SKM-1 treated with dmso at 0.1 percent for 144 hours (cell line): ENCODE results near the gene IRF2.

Source experiments
- DNase-seq: peaks from one replicate; lab custom pipeline; 2025; ENCODE audit not compliant: unreplicated experiment; lab: John Stamatoyannopoulos, UW

Gene IRF2

DNA sequence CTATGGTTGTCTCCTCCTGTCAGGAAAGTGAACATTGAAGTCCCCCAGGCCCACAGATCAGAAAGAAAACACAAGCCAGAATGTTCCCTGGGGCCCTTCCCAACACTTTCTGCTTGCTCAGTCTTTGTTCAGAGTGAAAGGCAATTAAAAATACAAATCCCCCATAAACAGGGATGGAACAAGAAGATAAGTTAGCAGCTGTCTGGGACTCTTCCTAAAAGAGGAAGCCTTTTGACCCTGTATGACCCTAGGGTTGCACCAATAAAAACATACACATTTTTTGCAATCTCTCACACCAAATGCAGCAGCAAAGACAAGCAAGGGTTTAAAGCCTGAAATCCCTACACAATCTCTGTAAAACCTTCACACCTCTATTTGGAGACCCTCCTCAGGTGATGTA lies 22.6 kb downstream of the IRF2 start:
- peak; percentile 8 for DNase-seq

DNA sequence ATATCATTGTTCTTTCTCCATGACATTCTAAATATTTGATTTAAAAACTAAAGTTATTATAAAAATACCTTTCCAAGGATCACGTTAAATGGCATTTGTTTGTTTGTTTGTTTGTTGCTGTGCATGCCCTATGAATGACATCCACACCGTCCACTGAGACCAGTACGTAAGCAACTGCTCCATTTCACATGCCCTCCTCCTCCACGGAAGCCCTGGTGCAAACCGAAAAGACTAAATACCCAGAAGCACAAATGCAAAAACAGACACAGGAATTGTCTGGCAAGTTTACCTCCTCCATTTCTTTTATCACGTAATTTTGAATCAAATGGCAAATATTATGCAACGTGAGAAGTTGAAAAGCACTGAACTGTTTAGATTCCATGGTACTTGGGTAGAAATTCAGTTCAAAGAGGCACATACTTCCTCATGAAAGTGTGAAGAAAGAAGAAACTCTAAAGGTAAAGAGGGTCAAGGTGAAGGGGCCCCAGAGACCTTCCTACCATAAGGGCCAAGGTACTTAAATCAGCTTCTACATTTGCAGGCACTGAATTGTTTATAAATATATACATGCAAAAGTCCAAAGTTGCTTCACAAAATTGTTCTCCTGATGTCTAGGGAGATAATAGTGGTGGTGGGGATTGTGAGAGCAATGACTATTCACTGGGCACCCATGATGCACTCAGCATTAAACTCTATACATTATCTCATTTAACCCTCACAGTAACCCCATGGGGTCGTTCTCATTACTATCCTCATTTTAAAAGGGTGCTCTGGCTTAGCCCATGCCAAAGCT lies 23.4 kb downstream of the IRF2 start:
- DNase-seq = no peak

GRCh38 chr4:184450045-184450444 lies 24.3 kb downstream of the IRF2 start:
- DNase-seq = no peak

DNA sequence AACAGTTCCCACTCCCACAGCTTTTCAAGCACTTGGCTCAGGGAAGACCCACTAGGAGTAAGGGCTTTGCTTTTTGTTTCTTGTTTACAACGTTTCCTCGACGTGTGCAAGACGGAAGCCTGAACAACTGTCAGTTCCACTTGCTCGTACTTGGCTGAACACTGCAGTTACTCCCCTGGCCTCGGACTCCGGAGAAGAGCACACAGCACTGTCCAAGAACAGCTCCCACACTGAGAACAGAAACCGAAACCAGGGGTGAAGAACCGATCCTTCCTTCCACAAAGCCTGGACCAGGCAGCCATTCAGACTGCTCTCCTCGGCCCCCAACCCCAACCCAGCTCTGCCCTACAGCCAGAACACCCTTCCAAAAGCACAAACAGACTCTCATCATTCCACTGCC lies 25.5 kb downstream of the IRF2 start:
- no peak for DNase-seq

DNA sequence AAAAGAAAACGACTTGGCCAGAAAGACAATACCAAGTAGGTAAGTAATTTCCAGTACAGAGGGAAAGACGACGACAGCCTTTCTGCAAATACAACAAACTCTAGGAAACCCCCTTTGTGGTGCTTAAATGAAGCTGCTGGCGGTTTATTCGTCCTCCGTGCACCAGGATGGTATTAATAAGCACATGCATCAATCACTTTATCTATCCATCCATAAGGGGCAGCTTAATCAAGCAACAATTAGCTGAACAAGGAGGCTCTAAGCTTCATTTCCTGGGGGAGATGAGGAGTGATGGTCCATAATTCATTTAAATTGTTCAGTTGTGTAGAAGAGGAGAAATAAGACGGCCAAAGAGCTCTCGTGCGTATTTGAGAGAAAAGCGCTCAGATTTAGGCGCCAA lies 26.2 kb downstream of the IRF2 start:
- DNase-seq = no peak

- DNase-seq = no peak
Observed at GRCh38 chr4:184447664-184448063, 26.7 kb downstream of the IRF2 start.

GRCh38 chr4:184446132-184446658 lies 28.2 kb downstream of the IRF2 start:
- DNase-seq = no peak

DNA sequence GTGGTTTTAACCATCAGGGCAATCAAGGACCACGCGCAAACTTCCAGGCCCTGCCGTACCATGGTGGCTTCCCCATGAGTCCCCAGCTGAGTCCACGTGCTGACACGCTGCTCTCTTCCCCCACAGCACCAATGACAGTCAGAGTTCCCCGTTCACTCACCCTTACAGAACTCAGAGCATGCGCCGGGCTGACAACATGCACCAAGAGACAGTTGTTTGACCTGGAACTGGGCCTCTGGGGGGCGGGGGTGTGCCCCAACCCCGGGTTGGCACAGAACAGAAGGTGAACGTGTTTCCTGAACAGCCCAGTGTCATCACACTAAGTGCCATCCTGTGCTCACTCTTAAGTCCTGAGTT lies 29.4 kb downstream of the IRF2 start:
- DNase-seq = no peak

- no peak for DNase-seq
Observed at GRCh38 chr4:184444215-184444952, 30.0 kb downstream of the IRF2 start.

GRCh38 chr4:184443318-184443717 lies 31.0 kb downstream of the IRF2 start:
- no peak for DNase-seq

- DNase-seq = no peak
Observed at GRCh38 chr4:184442314-184442635, 32.1 kb downstream of the IRF2 start.

GRCh38 chr4:184441461-184442313 lies 32.7 kb downstream of the IRF2 start:
- DNase-seq = no peak

GRCh38 chr4:184440595-184441358 lies 33.6 kb downstream of the IRF2 start:
- no peak for DNase-seq

DNA sequence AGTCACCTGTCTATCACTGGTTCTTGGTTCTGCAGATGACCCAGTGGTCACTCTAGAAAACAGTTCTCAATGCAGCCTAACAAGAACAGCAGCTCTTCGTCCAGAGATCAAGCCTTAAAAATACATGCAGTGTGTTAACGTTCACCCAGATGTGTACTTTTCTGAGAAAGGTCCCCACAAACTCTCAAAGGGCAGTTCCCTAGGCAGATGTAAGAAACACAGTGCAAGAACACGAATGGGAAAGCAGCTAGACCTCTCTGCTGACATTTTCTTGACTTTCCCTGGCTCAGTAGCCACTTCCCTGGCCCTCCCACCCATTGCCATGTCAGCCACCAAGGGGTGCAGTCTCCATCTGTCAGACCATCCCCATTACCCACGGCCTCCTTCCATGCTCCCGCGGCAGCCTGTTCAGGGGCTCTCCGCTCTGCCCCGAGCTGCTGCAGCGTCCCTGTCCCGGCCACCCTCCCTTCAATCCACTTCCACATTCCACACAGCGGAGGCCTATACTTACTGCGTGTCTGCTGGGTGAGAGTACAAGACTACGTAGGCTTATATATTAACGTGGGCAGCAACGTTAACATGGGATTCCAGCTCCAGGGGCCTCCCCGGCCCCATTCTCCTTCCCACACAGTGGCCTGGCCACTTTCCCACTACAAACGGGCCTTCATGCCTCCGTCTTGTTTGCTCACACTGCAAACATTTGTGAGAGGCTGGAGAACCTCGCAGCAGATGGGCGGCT lies 34.3 kb downstream of the IRF2 start:
- DNase-seq = no peak

GRCh38 chr4:184439386-184439785 lies 35.0 kb downstream of the IRF2 start:
- DNase-seq = no peak

DNA sequence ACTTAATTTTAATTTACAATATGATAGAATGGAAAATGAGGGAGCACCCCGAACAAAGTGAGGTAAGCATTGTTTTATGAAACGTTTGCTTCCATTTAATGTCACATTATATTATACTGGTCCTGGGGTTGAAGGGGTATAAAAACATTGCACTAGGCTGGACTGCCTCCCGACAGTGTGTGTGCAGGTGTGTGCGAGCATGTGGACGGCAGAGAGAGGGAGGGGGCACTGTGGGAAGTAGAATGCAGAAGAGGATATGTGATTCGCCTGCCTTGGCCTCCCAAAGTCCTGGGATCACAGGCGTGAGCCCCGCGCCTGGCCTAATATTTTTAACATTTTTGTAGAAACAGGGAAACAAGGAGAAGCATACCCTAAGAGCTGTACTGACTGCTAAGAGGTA lies 36.0 kb downstream of the IRF2 start:
- DNase-seq = no peak

- DNase-seq = no peak
Observed at GRCh38 chr4:184437565-184438265, 36.6 kb downstream of the IRF2 start.

DNA sequence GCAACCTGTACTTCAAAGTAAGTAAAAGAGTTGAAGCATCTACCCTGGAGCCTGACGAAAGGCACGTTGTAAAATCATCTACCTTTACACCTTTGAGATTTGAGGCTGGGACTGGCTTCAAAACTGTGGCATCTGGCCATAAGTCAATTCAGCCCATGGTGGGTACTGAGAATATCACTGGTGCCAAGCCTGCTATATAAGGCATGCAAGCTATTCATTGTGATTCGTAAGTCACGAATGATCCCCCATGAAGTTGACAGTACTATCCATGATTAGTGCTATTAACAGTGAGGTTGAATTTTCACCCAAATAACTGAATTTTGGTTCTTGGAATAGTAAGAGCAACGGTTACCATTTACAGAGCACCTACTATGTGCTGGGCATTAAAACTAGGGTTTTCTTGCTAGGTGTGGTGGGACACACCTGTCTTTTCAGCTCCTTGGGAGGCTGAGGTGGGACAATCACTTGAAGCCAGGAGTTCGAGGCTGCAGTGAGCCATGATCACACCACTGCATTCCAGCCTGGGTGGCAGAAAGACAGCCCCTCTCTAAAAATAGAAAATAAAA lies 39.8 kb downstream of the IRF2 start:
- DNase-seq = no peak

- no peak for DNase-seq
Observed at GRCh38 chr4:184434021-184434420, 40.3 kb downstream of the IRF2 start.
